Type B pancreatic cell (in vitro differentiated cells): ENCODE results near the gene DGKI. TPM values are rescaled to one million over a fixed set of nuclear protein-coding genes. Genes with fewer than 3 reads are reported as not detected.

Experiments used
- DNase-seq: peaks from one replicate; pipeline ENCODE4 v3.0.0; 2021; ENCODE audit warnings: mixed read lengths; ENCODE audit not compliant: unreplicated experiment; ENCODE audit errors: extremely low spot score
- H3K27ac Mint-ChIP-seq: 2 replicates; pipeline ENCODE4 v1.8.0; 2021; ENCODE audit warnings: mild to moderate bottlenecking, mixed read lengths
- H3K27me3 Mint-ChIP-seq: 2 replicates; pipeline ENCODE4 v1.8.0; 2021; ENCODE audit warnings: mixed read lengths
- H3K36me3 Mint-ChIP-seq: 2 replicates; pipeline ENCODE4 v1.8.0; 2021; ENCODE audit warnings: mixed read lengths
- H3K4me1 Mint-ChIP-seq: one replicate; pipeline ENCODE4 v1.8.0; 2021; ENCODE audit warnings: mixed read lengths; ENCODE audit not compliant: unreplicated experiment
- H3K4me3 Mint-ChIP-seq: 2 replicates; pipeline ENCODE4 v1.8.0; 2021; ENCODE audit warnings: mild to moderate bottlenecking, mixed read lengths
- H3K9me3 Mint-ChIP-seq: 2 replicates; pipeline ENCODE4 v1.8.0; 2021; ENCODE audit warnings: mixed read lengths
- total RNA-seq: library from RNA; stranded (reverse); gene quantifications from 2 replicates; pipeline ENCODE4 v1.2.1, GENCODE V29; 2021; ENCODE audit warnings: low replicate concordance
- TF ChIP-seq, protein P1 (sequence below): fragments of 200-600 bp; sonication (generic); conservative IDR thresholded peaks from 2 replicates; pipeline ENCODE4 v1.5.0; 2021; ENCODE audit warnings: antibody characterized with exemption, mild to moderate bottlenecking

Gene DGKI
- total RNA-seq, 1 donor from 2014 or later, result 2.8 TPM

DNA sequence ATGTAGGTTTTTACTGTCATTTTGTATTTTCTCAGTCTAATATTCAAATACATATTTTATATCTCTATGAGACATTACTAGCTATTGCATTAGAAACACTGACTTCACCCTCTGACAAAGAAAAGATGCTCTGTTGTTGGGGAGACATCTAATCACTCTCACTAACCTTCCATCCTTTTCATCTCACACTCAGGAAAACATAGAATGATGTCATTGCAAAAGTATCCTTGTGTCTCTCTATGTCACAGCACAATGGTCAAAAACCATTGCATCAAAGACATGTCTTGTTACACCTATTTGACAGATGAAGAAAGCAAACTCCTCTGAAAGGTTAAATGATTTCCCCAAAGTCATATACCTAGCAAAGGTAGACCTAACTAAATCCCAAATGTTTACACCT, 272.0 kb downstream of the DGKI start:
- peaks cover 3% of the 10 kb centered on the region for H3K9me3 Mint-ChIP-seq
- peaks cover 9% of the 10 kb centered on the region for H3K4me1 Mint-ChIP-seq

DNA sequence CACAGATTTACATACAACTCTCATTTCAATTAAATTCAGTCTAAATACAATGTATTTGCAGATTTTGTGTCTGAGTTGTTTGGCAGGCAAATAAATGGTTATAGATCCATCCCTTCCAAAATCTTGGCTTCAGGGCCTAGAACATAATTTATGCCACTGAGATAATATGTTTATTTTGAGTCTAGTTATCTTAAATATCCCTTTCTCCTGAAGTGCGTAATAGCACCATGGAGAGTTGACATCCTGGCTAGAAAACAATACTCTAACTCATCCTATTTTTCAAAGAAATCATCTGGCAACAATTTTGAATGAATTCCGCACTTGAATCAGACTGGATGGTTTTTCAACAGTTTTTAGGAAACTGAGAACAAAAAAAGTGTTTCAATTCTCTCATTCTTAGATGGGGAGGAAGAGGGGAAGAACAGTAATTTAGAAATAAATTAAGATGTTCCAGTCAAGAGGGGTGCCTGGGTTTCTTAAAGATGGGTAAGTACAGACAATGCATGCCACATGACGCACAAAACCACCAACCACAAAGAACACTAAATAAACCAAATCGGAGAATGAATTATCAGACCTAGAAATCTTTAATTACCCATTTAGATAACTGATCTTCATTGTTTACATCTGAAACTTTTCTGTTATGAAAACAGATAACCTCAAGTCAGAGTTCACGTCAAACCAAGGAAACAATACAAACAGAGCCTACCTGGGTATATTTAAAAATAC, 274.6 kb downstream of the DGKI start:
- Mint-ChIP-seq H3K27me3 (no peaks in the 10 kb centered on the region), H3K9me3 (peaks cover 3% of the 10 kb centered on the region), H3K36me3 (no peaks in the 10 kb centered on the region), H3K4me1 (peaks cover 9% of the 10 kb centered on the region), H3K27ac (no peak overlapping the region), H3K4me3 (no peak overlapping the region)
- TF ChIP-seq, protein P1, sequence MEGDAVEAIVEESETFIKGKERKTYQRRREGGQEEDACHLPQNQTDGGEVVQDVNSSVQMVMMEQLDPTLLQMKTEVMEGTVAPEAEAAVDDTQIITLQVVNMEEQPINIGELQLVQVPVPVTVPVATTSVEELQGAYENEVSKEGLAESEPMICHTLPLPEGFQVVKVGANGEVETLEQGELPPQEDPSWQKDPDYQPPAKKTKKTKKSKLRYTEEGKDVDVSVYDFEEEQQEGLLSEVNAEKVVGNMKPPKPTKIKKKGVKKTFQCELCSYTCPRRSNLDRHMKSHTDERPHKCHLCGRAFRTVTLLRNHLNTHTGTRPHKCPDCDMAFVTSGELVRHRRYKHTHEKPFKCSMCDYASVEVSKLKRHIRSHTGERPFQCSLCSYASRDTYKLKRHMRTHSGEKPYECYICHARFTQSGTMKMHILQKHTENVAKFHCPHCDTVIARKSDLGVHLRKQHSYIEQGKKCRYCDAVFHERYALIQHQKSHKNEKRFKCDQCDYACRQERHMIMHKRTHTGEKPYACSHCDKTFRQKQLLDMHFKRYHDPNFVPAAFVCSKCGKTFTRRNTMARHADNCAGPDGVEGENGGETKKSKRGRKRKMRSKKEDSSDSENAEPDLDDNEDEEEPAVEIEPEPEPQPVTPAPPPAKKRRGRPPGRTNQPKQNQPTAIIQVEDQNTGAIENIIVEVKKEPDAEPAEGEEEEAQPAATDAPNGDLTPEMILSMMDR, result no peak
- no peak for DNase-seq

More for the DNA sequence above, 272.0 kb downstream of the DGKI start:
- Mint-ChIP-seq H3K36me3 (no peaks in the 10 kb centered on the region), H3K27ac (no peak overlapping the region), H3K27me3 (no peaks in the 10 kb centered on the region), H3K4me3 (no peak overlapping the region)
- DNase-seq, result no peak
- TF ChIP-seq, protein P1, result no peak

DNA sequence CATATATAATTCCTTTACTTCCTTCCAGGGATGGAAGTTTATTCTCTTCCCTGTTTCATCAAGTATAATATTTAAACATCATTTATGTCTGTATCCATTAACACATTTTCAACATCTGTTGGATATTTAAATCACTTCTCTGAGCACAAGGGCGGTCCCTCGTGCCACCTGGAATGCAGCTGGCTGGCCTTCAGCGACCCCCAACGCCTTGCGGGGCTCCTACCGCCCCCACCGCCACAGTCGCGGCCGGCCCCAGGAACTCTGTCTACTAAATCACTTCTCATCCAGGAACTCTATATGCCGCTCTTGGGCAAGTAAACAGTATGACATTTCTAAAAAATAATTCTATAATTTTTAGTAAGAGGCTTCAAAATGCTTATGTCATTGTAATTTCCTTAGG, 282.1 kb downstream of the DGKI start:
- Mint-ChIP-seq H3K36me3 (no peaks in the 10 kb centered on the region), H3K4me3 (no peak overlapping the region), H3K9me3 (no peaks in the 10 kb centered on the region), H3K27me3 (no peaks in the 10 kb centered on the region), H3K27ac (no peak overlapping the region), H3K4me1 (no peaks in the 10 kb centered on the region)
- DNase-seq, result no peak
- TF ChIP-seq, protein P1, result no peak

DNA sequence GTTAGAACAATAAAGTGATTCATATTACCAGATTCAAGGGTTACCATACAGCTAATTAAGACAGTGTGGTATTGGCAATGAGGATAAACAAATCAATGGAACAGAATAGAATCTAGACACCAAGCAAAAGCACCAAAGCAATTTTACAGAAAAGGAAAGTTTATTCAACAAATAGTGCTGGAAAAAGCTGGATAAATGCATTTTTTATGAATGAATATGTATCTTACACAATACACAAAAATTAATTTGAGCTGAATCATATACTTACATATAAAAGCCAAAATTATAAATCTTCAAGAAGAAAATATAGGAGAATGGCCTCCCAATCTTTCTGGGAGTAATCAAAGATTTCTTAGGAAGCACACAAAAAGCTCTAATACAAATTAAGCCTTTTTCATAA, 282.8 kb downstream of the DGKI start:
- Mint-ChIP-seq H3K27ac (no peak overlapping the region), H3K4me3 (no peak overlapping the region), H3K27me3 (no peaks in the 10 kb centered on the region), H3K4me1 (no peaks in the 10 kb centered on the region), H3K9me3 (no peaks in the 10 kb centered on the region), H3K36me3 (no peaks in the 10 kb centered on the region)
- DNase-seq, result no peak
- TF ChIP-seq, protein P1, result no peak

DNA sequence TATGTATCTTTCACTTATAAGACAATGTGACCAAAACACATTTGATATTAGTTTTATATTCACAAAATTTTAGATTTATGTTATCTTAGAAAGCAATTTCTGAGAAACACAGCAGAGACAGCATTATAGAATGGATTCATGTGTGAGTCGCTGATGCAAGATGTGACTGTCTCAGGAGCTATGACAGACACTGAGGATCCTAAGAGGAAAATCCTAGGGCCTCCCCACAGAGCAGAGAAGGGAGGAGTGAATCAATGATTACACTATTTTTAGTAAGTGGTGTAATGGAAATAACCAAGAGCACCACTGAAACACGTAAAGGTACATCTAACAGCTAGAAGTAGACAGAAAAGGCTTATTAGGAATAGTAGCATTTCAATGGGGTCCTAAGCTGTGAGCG, 299.3 kb downstream of the DGKI start:
- H3K4me1 Mint-ChIP-seq, result no peaks in the 10 kb centered on the region
- TF ChIP-seq, protein P1, result no peak
- H3K27me3 Mint-ChIP-seq, result peaks cover 9% of the 10 kb centered on the region
- peaks cover 5% of the 10 kb centered on the region for H3K9me3 Mint-ChIP-seq
- DNase-seq, result no peak
- H3K4me3 Mint-ChIP-seq, result no peak overlapping the region
- H3K27ac Mint-ChIP-seq, result no peak overlapping the region
- H3K36me3 Mint-ChIP-seq, result no peaks in the 10 kb centered on the region

DNA sequence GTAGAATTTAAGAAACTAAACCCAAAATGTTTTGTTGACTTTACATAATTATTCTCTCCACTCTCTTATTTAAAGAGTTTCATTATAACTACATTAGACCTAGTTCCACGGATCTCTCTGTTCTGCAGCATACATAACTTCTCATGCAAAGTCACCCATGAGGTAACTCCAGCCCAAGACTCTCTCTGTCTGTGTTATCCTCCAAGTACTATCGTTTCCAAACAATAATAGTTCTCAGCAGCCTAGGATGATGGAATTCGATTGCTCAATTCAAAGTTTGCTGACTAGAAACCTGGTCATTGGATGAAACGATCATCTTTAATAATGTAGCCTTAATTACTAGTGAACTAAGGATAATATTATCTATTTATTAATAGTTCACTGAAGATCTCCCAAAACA, 300.1 kb downstream of the DGKI start:
- Mint-ChIP-seq H3K4me3 (no peak overlapping the region), H3K36me3 (no peaks in the 10 kb centered on the region), H3K9me3 (no peaks in the 10 kb centered on the region), H3K27ac (no peak overlapping the region), H3K27me3 (peaks cover 9% of the 10 kb centered on the region), H3K4me1 (no peaks in the 10 kb centered on the region)
- no peak for DNase-seq
- TF ChIP-seq, protein P1, result no peak
